CD4-positive, alpha-beta memory T cell (primary cell): ENCODE results near the gene FARP2. TPM values are rescaled to one million over a fixed set of nuclear protein-coding genes. Genes with fewer than 3 reads are reported as not detected.
"Not testable (repeated sequence)": the region's sequence is repeated elsewhere in the genome, so short reads cannot be mapped to it uniquely, and the experiment has no call there.

Experiments
- CTCF ChIA-PET: fragments of 350-600 bp; sonication (Branson Sonifier 250); formaldehyde crosslinking; loops from one replicate; lab custom pipeline; 2021; ENCODE audit warnings: inconsistent platforms; ENCODE audit not compliant: partially characterized antibody; lab: Charles Lee
- POLR2A ChIA-PET: fragments of 350-600 bp; sonication (Branson Sonifier 250); formaldehyde crosslinking; loops from one replicate; lab custom pipeline; 2021; ENCODE audit not compliant: partially characterized antibody; lab: Charles Lee
- DNase-seq, 5 donors: peaks; one replicate each; pipeline versions ENCODE4 v3.0.0 to v3.0.0-alpha.2; 2020 to 2022; ENCODE audit warnings: mixed read lengths in 1 of 5
- H3K27ac ChIP-seq: one replicate; pipeline ENCODE4 v1.7.0; 2013; ENCODE audit warnings: low read depth, low read length
- H3K27me3 ChIP-seq: 2 replicates; pipeline ENCODE4 v1.7.0; 2013; ENCODE audit warnings: mild to moderate bottlenecking, low read length, moderate library complexity; ENCODE audit not compliant: insufficient read depth
- H3K36me3 ChIP-seq: 2 replicates; pipeline ENCODE4 v1.7.0; 2013; ENCODE audit warnings: mild to moderate bottlenecking, low read length, moderate library complexity; ENCODE audit not compliant: insufficient read depth
- H3K4me1 ChIP-seq: 2 replicates; pipeline ENCODE4 v1.7.0; 2013; ENCODE audit warnings: mild to moderate bottlenecking, low read length, moderate library complexity; ENCODE audit not compliant: insufficient read depth
- H3K4me3 ChIP-seq, 2 donors: one replicate each; pipeline ENCODE4 v1.7.0; 2013; ENCODE audit warnings: low read length in 2 of 2, mild to moderate bottlenecking in 1 of 2
- H3K9me3 ChIP-seq, 2 donors: one replicate each; pipeline ENCODE4 v1.7.0; 2013; ENCODE audit warnings: low read length in 2 of 2, control low read depth in 1 of 2; ENCODE audit not compliant: control insufficient read depth in 1 of 2
- H3K27ac Mint-ChIP-seq, 7 donors: one replicate each; pipeline ENCODE4 v1.8.0; 2020 to 2021; ENCODE audit warnings: mixed read lengths in 7 of 7, mild to moderate bottlenecking in 6 of 7, inconsistent platforms in 3 of 7, moderate library complexity in 3 of 7
- H3K27me3 Mint-ChIP-seq, 2 donors: one replicate each; pipeline ENCODE4 v1.8.0; 2020 to 2021; ENCODE audit warnings: mixed read lengths in 2 of 2
- H3K36me3 Mint-ChIP-seq, 2 donors: one replicate each; pipeline ENCODE4 v1.8.0; 2020 to 2021; ENCODE audit warnings: mixed read lengths in 2 of 2, inconsistent platforms in 1 of 2, mild to moderate bottlenecking in 1 of 2
- H3K4me1 Mint-ChIP-seq, 4 donors: one replicate each; pipeline ENCODE4 v1.8.0; 2020 to 2021; ENCODE audit warnings: mixed read lengths in 4 of 4, mild to moderate bottlenecking in 1 of 4
- H3K4me3 Mint-ChIP-seq, 8 donors: one replicate each; pipeline ENCODE4 v1.8.0; 2020 to 2021; ENCODE audit warnings: mixed read lengths in 8 of 8, mild to moderate bottlenecking in 7 of 8, moderate library complexity in 6 of 8, inconsistent platforms in 3 of 8
- H3K9me3 Mint-ChIP-seq, 8 donors: one replicate each; pipeline ENCODE4 v1.8.0; 2020 to 2021; ENCODE audit warnings: mixed read lengths in 8 of 8, mild to moderate bottlenecking in 5 of 8, inconsistent platforms in 3 of 8, moderate library complexity in 1 of 8
- intact Hi-C: fragments of 100-400 bp; cut with micrococcal nuclease; formaldehyde crosslinking; loops from one replicate; pipeline ENCODE4 v1.15.1; 2023
- polyA plus RNA-seq, 2 donors: library from polyadenylated mRNA; unstranded; fragments of 300-500 nt; fragmentation: Illumina TruSeq; gene quantifications; one replicate each; pipeline ENCODE4 v1.2.3, GENCODE V29; 2021
- total RNA-seq, 2 experiments: library from RNA; stranded (reverse); gene quantifications; one replicate each; pipeline ENCODE4 v1.2.3, GENCODE V29; 2021

Gene FARP2
- total and polyA plus RNA-seq, 4 experiments from 2014 or later, result 3.9 to 21.8 (median 11.4) TPM

DNA sequence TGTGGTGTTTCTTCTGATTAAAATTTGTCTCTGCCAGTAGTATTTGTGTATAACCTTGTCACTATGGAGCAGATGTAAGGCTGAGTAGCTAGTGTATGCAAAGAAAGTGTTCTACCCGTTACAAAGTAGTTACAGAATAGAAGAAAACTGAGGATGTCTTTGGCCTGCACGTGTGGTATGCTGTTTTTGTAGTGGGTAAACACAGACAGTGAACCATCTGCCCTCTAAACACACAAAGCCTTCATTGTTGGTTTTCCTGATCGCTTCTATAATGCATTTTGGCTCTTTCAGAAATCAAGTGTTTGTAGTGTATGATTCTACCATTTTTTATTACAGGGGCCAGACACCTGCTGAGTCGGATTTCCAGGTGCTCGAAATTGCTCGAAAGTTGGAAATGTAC, 61.5 kb downstream of the FARP2 start:
- DNase-seq, result no peak
- no peak overlapping the region for H3K4me3 ChIP-seq
- intact Hi-C loops, result no loop called here
- no peaks in the 10 kb centered on the region for H3K4me1 Mint-ChIP-seq
- H3K4me3 Mint-ChIP-seq, result no peak overlapping the region
- ChIA-PET POLR2A (no interaction called here), CTCF (no interaction called here)
- H3K9me3 Mint-ChIP-seq, result peaks cover 0 to 7% (median 4%) of the 10 kb centered on the region in 8 donors
- no peaks in the 10 kb centered on the region for H3K4me1 ChIP-seq
- H3K27ac Mint-ChIP-seq, result no peak overlapping the region
- no peak overlapping the region for H3K27ac ChIP-seq
- no peaks in the 10 kb centered on the region for H3K27me3 ChIP-seq
- H3K9me3 ChIP-seq, result peaks cover 0 to 4% of the 10 kb centered on the region in 2 donors
- H3K27me3 Mint-ChIP-seq, result no peaks in the 10 kb centered on the region
- H3K36me3 Mint-ChIP-seq, result peaks cover 42 to 69% of the 10 kb centered on the region in 2 donors
- peaks cover 10% of the 10 kb centered on the region for H3K36me3 ChIP-seq

GRCh38 chr2:241421330-241421729, 65.2 kb downstream of the FARP2 start:
- Mint-ChIP-seq H3K9me3 (peaks cover 0 to 27% (median 23%) of the 10 kb centered on the region in 8 donors), H3K4me1 (no peaks in the 10 kb centered on the region), H3K27me3 (no peaks in the 10 kb centered on the region), H3K36me3 (peaks cover 32 to 64% of the 10 kb centered on the region in 2 donors), H3K27ac (no peak overlapping the region), H3K4me3 (no peak overlapping the region)
- H3K27me3 ChIP-seq, result no peaks in the 10 kb centered on the region
- DNase-seq, result no peak
- peaks cover 0 to 10% of the 10 kb centered on the region in 2 donors for H3K9me3 ChIP-seq
- H3K36me3 ChIP-seq, result peaks cover 4% of the 10 kb centered on the region
- no peaks in the 10 kb centered on the region for H3K4me1 ChIP-seq
- intact Hi-C loops, result no loop called here
- ChIA-PET CTCF (no interaction called here), POLR2A (no interaction called here)
- no peak overlapping the region for H3K4me3 ChIP-seq
- H3K27ac ChIP-seq, result no peak overlapping the region

- H3K27ac ChIP-seq, H3K27me3 ChIP-seq, H3K36me3 ChIP-seq, intact Hi-C loops, POLR2A ChIA-PET, H3K4me1 Mint-ChIP-seq, H3K27ac Mint-ChIP-seq, H3K27me3 Mint-ChIP-seq, DNase-seq, H3K4me3 ChIP-seq, H3K4me1 ChIP-seq, CTCF ChIA-PET, H3K9me3 ChIP-seq, H3K4me3 Mint-ChIP-seq: not testable (repeated sequence)
- peaks cover 28 to 59% of the 10 kb centered on the region in 2 donors for H3K36me3 Mint-ChIP-seq
- H3K9me3 Mint-ChIP-seq, result peaks cover 0 to 27% (median 23%) of the 10 kb centered on the region in 8 donors
Measured at GRCh38 chr2:241421942-241422341, 65.9 kb downstream of the FARP2 start.

DNA sequence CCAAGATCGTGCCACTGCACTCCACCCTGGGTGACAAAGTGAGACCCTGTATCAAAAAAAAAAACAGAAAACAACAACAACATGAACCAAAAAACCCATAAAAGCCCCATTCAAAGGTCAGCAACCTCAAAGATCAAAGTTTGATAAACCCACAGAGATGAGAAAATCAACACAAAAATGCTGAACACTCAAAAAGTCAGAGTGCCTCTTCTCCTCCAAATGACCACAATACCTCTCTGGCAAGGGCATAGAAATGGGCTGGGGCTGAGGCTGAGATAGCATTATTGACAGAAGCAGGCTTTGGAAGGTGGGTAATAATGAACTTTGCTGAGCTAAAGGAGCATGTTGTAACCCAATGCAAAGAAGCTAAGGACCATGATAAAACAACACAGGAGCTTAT, 66.3 kb downstream of the FARP2 start:
- Histone ChIP-seq H3K4me3 (no peak overlapping the region), H3K36me3 (peaks cover 4% of the 10 kb centered on the region), H3K4me1 (no peaks in the 10 kb centered on the region), H3K9me3 (peaks cover 0 to 10% of the 10 kb centered on the region in 2 donors), H3K27me3 (no peaks in the 10 kb centered on the region), H3K27ac (no peak overlapping the region)
- ChIA-PET CTCF (no interaction called here), POLR2A (no interaction called here)
- Mint-ChIP-seq H3K9me3 (peaks cover 0 to 27% (median 23%) of the 10 kb centered on the region in 8 donors), H3K36me3 (peaks cover 28 to 58% of the 10 kb centered on the region in 2 donors), H3K27me3 (no peaks in the 10 kb centered on the region), H3K4me1 (no peaks in the 10 kb centered on the region), H3K27ac (no peak overlapping the region), H3K4me3 (no peak overlapping the region)
- intact Hi-C loops, result no loop called here
- no peak for DNase-seq

DNA sequence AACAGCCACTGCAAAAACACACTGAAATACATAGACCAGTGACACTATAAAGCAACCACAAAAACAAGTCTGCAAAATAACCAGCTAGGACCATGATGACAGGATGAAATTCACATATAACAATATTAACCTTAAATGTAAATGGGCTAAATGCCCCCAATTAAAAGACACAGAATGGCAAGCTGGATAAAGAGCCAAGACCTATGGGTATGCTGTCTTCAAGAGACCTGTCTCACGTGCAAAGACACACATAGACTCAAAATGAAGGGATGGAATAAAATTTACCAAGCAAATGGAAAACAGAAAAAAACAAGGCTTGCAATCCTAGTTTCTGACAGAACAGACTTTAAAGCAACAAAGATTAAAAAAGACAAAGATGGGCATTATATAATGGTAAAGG, 67.4 kb downstream of the FARP2 start:
- H3K27ac Mint-ChIP-seq, result not testable (repeated sequence)

DNA sequence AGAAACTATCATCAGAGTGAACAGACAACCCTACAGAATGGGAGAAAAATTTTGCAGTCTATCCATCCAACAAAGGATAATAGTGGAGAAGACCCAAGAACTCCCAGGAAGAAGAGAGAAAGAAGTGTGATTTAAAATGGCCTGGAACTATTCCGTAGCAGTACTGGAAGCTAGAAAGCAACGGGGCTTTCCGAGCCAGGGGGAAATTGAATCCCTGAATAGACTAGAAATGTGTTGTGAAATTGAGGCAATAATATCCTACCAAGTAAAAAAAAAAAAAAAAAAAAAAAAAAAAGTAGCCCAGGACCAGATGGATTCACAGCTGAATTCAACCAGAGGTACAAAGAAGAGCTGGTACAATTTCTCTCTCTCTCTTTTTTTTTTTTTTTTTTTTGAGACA, 69.3 kb downstream of the FARP2 start:
- no peak for DNase-seq
- Histone ChIP-seq H3K9me3 (peaks cover 0 to 10% of the 10 kb centered on the region in 2 donors), H3K36me3 (peaks cover 2% of the 10 kb centered on the region), H3K4me3 (no peak overlapping the region), H3K27me3 (no peaks in the 10 kb centered on the region), H3K4me1 (no peaks in the 10 kb centered on the region), H3K27ac (no peak overlapping the region)
- peaks cover 19 to 46% of the 10 kb centered on the region in 2 donors for H3K36me3 Mint-ChIP-seq
- H3K4me3 Mint-ChIP-seq, result no peak overlapping the region
- H3K4me1 Mint-ChIP-seq, result no peaks in the 10 kb centered on the region
- H3K27me3 Mint-ChIP-seq, result no peaks in the 10 kb centered on the region
- H3K9me3 Mint-ChIP-seq, result peaks cover 0 to 27% (median 23%) of the 10 kb centered on the region in 8 donors
- ChIA-PET CTCF (no interaction called here), POLR2A (interaction anchor here (0.9 kb wide), 1 partner anchor 18 kb away, joined by 3 read pairs; no protein-coding TSS in a partner anchor)
- no peak overlapping the region for H3K27ac Mint-ChIP-seq
- intact Hi-C loops, result no loop called here

More for the DNA sequence above, 67.4 kb downstream of the FARP2 start:
- H3K9me3 ChIP-seq, H3K36me3 ChIP-seq, H3K4me1 Mint-ChIP-seq, H3K27ac ChIP-seq, POLR2A ChIA-PET, DNase-seq, H3K4me3 Mint-ChIP-seq, intact Hi-C loops, H3K27me3 ChIP-seq, H3K27me3 Mint-ChIP-seq, CTCF ChIA-PET, H3K4me3 ChIP-seq, H3K4me1 ChIP-seq: not testable (repeated sequence)
- Mint-ChIP-seq H3K9me3 (peaks cover 0 to 27% (median 23%) of the 10 kb centered on the region in 8 donors), H3K36me3 (peaks cover 19 to 50% of the 10 kb centered on the region in 2 donors)

- Histone ChIP-seq H3K36me3 (no peaks in the 10 kb centered on the region), H3K9me3 (no peaks in the 10 kb centered on the region), H3K27ac (no peak overlapping the region), H3K27me3 (no peaks in the 10 kb centered on the region), H3K4me1 (no peaks in the 10 kb centered on the region), H3K4me3 (no peak overlapping the region)
- intact Hi-C loops, result no loop called here
- ChIA-PET CTCF (no interaction called here), POLR2A (no interaction called here)
- Mint-ChIP-seq H3K27ac (no peak overlapping the region), H3K4me1 (no peaks in the 10 kb centered on the region), H3K4me3 (no peak overlapping the region), H3K27me3 (no peaks in the 10 kb centered on the region), H3K9me3 (no peaks in the 10 kb centered on the region), H3K36me3 (peaks cover 11 to 16% of the 10 kb centered on the region in 2 donors)
- DNase-seq, result no peak
Measured at GRCh38 chr2:241430178-241430577, 74.1 kb downstream of the FARP2 start.
